ENCODE measurements around the gene ADPRHL1.

DNA sequence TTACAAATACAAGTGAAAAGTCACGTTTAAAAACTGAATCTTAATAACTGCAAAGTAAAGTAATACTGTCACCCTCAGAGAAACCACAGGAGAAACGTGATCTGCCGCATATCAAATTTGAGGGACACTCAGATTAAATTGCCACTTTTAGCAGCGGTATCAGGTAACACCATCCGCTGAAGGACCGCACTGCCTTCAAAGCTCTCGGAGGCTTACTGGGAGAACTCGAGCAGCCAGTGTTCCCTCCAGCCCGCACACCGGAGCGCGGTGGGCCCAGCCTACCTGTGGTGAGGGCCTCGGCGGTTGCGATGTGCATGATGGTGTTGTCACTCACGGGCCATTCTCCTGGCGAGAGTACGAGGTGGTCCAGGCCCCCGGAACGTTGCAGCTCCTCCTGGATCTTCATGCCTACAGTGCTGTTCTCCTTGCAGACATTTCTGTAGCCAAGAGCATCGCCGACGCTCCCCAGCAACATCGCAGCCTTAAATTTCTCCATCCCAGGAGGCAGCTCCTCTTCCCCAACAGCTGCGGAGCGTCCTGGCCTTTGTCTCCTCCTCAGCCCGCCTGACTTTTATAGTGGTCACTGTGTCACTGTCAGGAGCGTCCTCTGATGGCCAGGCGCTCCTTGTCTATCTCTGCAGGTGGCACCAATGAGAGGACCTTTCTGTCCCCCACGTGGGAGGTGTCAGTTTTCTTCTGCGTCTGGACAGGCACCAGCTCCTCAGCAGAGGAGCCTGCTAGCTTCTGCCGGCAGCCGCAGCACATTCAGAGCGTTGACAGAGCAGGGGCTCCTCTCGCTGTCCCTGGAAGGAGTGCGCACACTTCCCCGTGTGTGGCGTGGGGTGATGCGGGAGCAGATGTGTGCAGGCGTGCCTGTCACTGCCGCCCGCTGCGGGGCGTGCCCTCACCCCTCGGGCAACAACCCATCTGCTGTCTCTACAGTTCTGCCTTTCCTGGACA lies at the start of gene ADPRHL1:
- TF ChIP-seq CTCF (IDR thresholded peaks at IDR 0.05; ENCODE audit: low read length) (no peak), EZH2 (IDR thresholded peaks at IDR 0.05; ENCODE audit: borderline replicate concordance, low read length) (no peak)
